Measurements from ENCODE around the gene DGCR2.
"Not testable (repeated sequence)": the region's sequence is repeated elsewhere in the genome, so short reads cannot be mapped to it uniquely, and the experiment has no call there.

The DGCR2 gene

GRCh38 chr22:19058713-19059451 is 63.3 kb downstream of the DGCR2 start:
- no peak for DNase-seq (ENCODE audit: low read depth)

- DNase-seq (ENCODE audit: low read depth) = no peak
These were observed 64.2 kb downstream of the DGCR2 start for GRCh38 chr22:19057999-19058491.

- DNase-seq (ENCODE audit: low read depth) = no peak
These were observed 64.7 kb downstream of the DGCR2 start for GRCh38 chr22:19057539-19057938.

- DNase-seq (ENCODE audit: low read depth) = no peak
These were observed 65.2 kb downstream of the DGCR2 start for GRCh38 chr22:19056951-19057401.

GRCh38 chr22:19055801-19056200 is 66.4 kb downstream of the DGCR2 start:
- DNase-seq (ENCODE audit: low read depth) = no peak

- no peak for DNase-seq (ENCODE audit: low read depth)
These were observed 69.2 kb downstream of the DGCR2 start for GRCh38 chr22:19052941-19053541.

- no peak for DNase-seq (ENCODE audit: low read depth)
These were observed 70.7 kb downstream of the DGCR2 start for GRCh38 chr22:19051381-19052072.

GRCh38 chr22:19050847-19051246 is 71.4 kb downstream of the DGCR2 start:
- DNase-seq (ENCODE audit: low read depth) = not testable (repeated sequence)

GRCh38 chr22:19050117-19050516 is 72.1 kb downstream of the DGCR2 start:
- DNase-seq (ENCODE audit: low read depth) = no peak

- DNase-seq (ENCODE audit: low read depth) = no peak
These were observed 73.7 kb downstream of the DGCR2 start for GRCh38 chr22:19048531-19048930.

GRCh38 chr22:19047993-19048392 is 74.2 kb downstream of the DGCR2 start:
- DNase-seq (ENCODE audit: low read depth) = no peak

GRCh38 chr22:19046719-19047609 is 75.2 kb downstream of the DGCR2 start:
- DNase-seq (ENCODE audit: low read depth) = no peak

- no peak for DNase-seq (ENCODE audit: low read depth)
These were observed 75.9 kb downstream of the DGCR2 start for GRCh38 chr22:19046287-19046686.

- no peak for DNase-seq (ENCODE audit: low read depth)
These were observed 77.1 kb downstream of the DGCR2 start for GRCh38 chr22:19045094-19045493.

- DNase-seq (ENCODE audit: low read depth) = no peak
These were observed 77.8 kb downstream of the DGCR2 start for GRCh38 chr22:19044381-19044780.

- DNase-seq (ENCODE audit: low read depth) = no peak
These were observed 78.8 kb downstream of the DGCR2 start for GRCh38 chr22:19043121-19044085.

GRCh38 chr22:19042285-19043120 is 79.7 kb downstream of the DGCR2 start:
- no peak for DNase-seq (ENCODE audit: low read depth)

GRCh38 chr22:19041704-19042074 is 80.5 kb downstream of the DGCR2 start:
- DNase-seq (ENCODE audit: low read depth) = no peak

GRCh38 chr22:19040888-19041703 is 81.1 kb downstream of the DGCR2 start:
- DNase-seq (ENCODE audit: low read depth) = no peak

All from stimulated activated CD8-positive, alpha-beta memory T cell treated with anti-CD3 and anti-CD28 coated beads, Interleukin-15, amount 100 ng/mL, for 24 hours (primary cell).